Body of pancreas (tissue), 4 donors: ENCODE data around the gene SYCE1L. TPM values are rescaled to one million over a fixed set of nuclear protein-coding genes. Genes with fewer than 3 reads are reported as not detected.
"Not testable (repeated sequence)": the region's sequence is repeated elsewhere in the genome, so short reads cannot be mapped to it uniquely, and the experiment has no call there.

Source experiments
- ATAC-seq: fragments of 150-250 bp; one replicate; pipeline ENCODE4 v1.9.1; 2016
- DNase-seq, 4 donors: peaks; one replicate each; pipeline ENCODE4 v3.0.0-alpha.2; 2019
- H3K27ac ChIP-seq, 4 donors: fragments of 200-600 bp; sonication (generic); 1 replicate in 3 of 4; 2 replicates in 1 of 4; pipeline versions ENCODE4 v1.5.1 to v1.6.1; 2016 to 2019; ENCODE audit warnings: mild to moderate bottlenecking in 1 of 4, mixed read lengths in 1 of 4, moderate library complexity in 1 of 4
- H3K27me3 ChIP-seq, 2 donors: fragments of 200-600 bp; sonication (generic); one replicate each; pipeline ENCODE4 v1.6.0; 2016; ENCODE audit warnings: mild to moderate bottlenecking in 1 of 2
- H3K36me3 ChIP-seq, 2 donors: fragments of 200-600 bp; sonication (generic); replicated peaks in 1 of 2; 2 replicates each; pipeline ENCODE4 v1.5.1; 2016; ENCODE audit warnings: low read depth in 2 of 2; ENCODE audit not compliant: insufficient read depth in 1 of 2
- H3K4me1 ChIP-seq: fragments of 200-600 bp; sonication (generic); one replicate; pipeline ENCODE4 v1.6.0; 2016
- H3K4me3 ChIP-seq, 2 donors: fragments of 200-600 bp; sonication (generic); 1 replicate in 1 of 2; 2 replicates in 1 of 2; pipeline ENCODE4 v1.5.1; 2016 to 2019
- H3K9me3 ChIP-seq, 3 donors: fragments of 200-600 bp; sonication (generic); 1 replicate in 2 of 3; 2 replicates in 1 of 3; pipeline ENCODE4 v1.5.1; 2016
- POLR2A ChIP-seq, 3 donors: fragments of 450-650 bp; IDR thresholded peaks; one replicate each; pipeline ENCODE4 v1.6.1; 2016; ENCODE audit warnings: antibody characterized with exemption in 3 of 3, mild to moderate bottlenecking in 2 of 3
- WGBS, 2 donors: methylation state at CpG; one replicate each; pipeline ENCODE4 v1.1.5; 2017; 5-methylcytosine and 5-hydroxymethylcytosine counted together
- intact Hi-C: fragments of 100-400 bp; cut with DNase I; formaldehyde crosslinking; loops from one replicate; pipeline ENCODE4 v1.15.1; 2023
- total RNA-seq, 2 donors: library from RNA; depleted of rRNA; stranded (reverse); fragments of >200 nt; gene quantifications; one replicate each; pipeline ENCODE4 v1.1.0, GENCODE V29; 2016
- TF ChIP-seq, protein P1 (sequence below), 7 experiments: fragments of 450-650 bp in 4 of 7; fragments of 200-600 bp in 3 of 7; sonication (generic) in 3 of 7; IDR thresholded peaks; one replicate each; pipeline ENCODE4 v1.5.1; 2016 to 2019; ENCODE audit warnings: antibody characterized with exemption in 7 of 7

Gene SYCE1L
- total RNA-seq, 2 donors from 2014 or later = 1.0 TPM; not detected in 1

DNA sequence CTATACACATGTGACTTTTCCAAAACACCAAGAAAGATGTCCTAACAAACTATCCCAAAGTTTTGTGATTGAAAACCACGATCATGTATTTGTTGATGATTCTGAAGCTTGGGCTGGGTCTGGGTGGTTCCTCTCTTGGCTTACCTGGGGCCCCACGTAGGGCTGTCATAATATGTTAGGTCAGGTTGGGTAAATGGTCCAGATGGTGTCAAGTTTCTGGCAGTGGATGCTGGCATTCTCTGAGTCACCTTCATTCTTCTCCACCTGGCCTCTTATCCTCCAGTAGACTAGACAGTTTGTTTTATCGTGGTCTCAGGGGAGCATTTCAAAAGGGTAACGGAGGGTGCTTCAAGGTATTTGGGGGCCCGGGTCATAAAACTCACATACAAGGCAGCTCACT, 39.4 kb downstream of the SYCE1L start:
- no peak for ATAC-seq
- Histone ChIP-seq H3K4me1 (peaks cover 4% of the 10 kb centered on the region), H3K27me3 (no peaks in the 10 kb centered on the region), H3K9me3 (no peaks in the 10 kb centered on the region), H3K27ac (no peak overlapping the region), H3K4me3 (no peak overlapping the region), H3K36me3 (no peaks in the 10 kb centered on the region)
- intact Hi-C loops = loop anchor here (5.0 kb wide), 1 partner anchor 349 kb away; no protein-coding TSS in a partner anchor
- no peak for DNase-seq
- TF ChIP-seq POLR2A (IDR thresholded peaks at IDR 0.05) = no peak
- TF ChIP-seq, protein P1, sequence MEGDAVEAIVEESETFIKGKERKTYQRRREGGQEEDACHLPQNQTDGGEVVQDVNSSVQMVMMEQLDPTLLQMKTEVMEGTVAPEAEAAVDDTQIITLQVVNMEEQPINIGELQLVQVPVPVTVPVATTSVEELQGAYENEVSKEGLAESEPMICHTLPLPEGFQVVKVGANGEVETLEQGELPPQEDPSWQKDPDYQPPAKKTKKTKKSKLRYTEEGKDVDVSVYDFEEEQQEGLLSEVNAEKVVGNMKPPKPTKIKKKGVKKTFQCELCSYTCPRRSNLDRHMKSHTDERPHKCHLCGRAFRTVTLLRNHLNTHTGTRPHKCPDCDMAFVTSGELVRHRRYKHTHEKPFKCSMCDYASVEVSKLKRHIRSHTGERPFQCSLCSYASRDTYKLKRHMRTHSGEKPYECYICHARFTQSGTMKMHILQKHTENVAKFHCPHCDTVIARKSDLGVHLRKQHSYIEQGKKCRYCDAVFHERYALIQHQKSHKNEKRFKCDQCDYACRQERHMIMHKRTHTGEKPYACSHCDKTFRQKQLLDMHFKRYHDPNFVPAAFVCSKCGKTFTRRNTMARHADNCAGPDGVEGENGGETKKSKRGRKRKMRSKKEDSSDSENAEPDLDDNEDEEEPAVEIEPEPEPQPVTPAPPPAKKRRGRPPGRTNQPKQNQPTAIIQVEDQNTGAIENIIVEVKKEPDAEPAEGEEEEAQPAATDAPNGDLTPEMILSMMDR (IDR thresholded peaks at IDR 0.05) = no peak
- 42 to 52% methylated on average over 5 of the region's 5 CpGs for WGBS, 2 donors

DNA sequence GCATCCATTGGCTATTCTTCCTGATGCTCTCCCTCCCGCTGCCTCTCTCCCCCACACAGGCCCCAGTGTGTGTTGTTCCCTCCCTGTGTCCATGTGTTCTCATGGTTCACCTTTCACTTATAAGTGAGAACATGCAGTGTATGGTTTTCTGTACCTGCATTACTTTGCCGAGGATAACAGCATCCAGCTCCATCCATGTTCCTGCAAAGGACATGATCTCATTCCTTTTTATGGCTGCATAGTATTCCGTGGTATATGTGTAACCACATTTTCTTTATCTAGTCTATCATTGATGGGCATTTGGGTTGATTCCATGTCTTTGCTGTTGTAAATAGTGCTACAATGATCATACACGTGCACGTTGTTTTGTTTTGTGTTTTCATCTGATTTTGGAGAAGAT, 43.3 kb downstream of the SYCE1L start:
- intact Hi-C loops, H3K27me3 ChIP-seq, H3K4me3 ChIP-seq, DNase-seq, H3K27ac ChIP-seq, H3K9me3 ChIP-seq, H3K4me1 ChIP-seq, ATAC-seq, H3K36me3 ChIP-seq: not testable (repeated sequence)
- WGBS, 2 donors = 79% methylated on average over 5 of the region's 5 CpGs

DNA sequence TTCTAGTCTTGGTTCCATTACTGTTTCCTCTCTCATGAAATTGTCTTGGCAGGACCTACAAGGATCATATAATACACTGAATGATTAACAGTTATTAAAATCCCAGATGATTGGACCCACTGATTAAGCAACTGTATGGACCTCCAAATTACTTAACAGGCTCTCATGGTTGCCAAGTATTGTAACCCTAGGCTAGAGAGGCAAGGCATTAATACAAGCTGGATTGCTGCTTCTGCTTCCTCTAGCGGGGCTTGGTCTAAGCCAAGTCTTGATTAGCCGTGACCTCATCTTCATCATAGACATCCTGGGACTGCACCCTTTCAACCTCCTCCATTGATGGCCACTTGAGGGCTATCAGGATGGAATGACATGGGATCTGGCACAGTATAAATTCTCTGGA, 46.9 kb downstream of the SYCE1L start:
- 75 to 88% methylated on average over 2 of the region's 2 CpGs for WGBS, 2 donors
- Histone ChIP-seq H3K4me1 (no peaks in the 10 kb centered on the region), H3K27ac (no peak overlapping the region), H3K36me3 (no peaks in the 10 kb centered on the region), H3K27me3 (no peaks in the 10 kb centered on the region), H3K9me3 (no peaks in the 10 kb centered on the region), H3K4me3 (no peak overlapping the region)
- intact Hi-C loops = no loop called here
- DNase-seq (no peak), ATAC-seq (no peak)
- TF ChIP-seq, protein P1 (IDR thresholded peaks at IDR 0.05) = no peak
- TF ChIP-seq POLR2A (IDR thresholded peaks at IDR 0.05) = no peak

DNA sequence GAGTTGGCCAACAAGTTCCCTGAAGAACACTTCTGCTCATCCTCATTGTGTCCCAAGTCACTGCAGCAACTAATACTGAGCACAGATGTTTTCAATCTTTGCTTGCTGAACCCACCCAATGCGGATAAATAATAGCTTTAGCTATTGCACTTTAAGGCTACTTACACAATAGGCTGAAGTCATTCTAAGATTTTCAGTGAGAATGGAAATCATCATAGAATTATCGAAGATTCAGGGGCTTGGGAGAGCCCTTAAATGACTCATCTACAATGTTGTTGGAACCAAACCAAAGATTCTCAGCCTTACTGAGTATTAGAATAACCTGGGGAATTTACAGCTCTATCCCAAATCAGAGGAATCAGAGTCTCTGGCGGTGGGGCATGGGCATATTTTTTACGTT, 51.2 kb downstream of the SYCE1L start:
- H3K9me3 ChIP-seq = no peaks in the 10 kb centered on the region
- WGBS, 2 donors = 80% methylated on average over 4 of the region's 4 CpGs
- DNase-seq = no peak
- no peak overlapping the region for H3K4me3 ChIP-seq
- no peaks in the 10 kb centered on the region for H3K4me1 ChIP-seq
- TF ChIP-seq, protein P1 (IDR thresholded peaks at IDR 0.05) = no peak
- TF ChIP-seq POLR2A (IDR thresholded peaks at IDR 0.05) = no peak
- no peaks in the 10 kb centered on the region for H3K36me3 ChIP-seq
- no peak for ATAC-seq
- intact Hi-C loops = no loop called here
- H3K27ac ChIP-seq = no peak overlapping the region
- no peaks in the 10 kb centered on the region for H3K27me3 ChIP-seq

Other genes starting within 250 kb of the SYCE1L start
- 10 to 100 TPM; 15.6 to 22.4 TPM for gene MON1B, start 8.2 kb upstream of the SYCE1L start, total RNA-seq
- gene ADAMTS18, start 235.6 kb downstream of the SYCE1L start, total RNA-seq = 1 to 10 TPM in 1 of 2 donors, under 1 TPM in 1; 0.52 to 2.6 TPM